Anterior cingulate cortex (tissue), 58 donors: Measurements from ENCODE around the gene ELMO3.

Experiments
- DNase-seq, 58 donors: peaks; one replicate each; lab custom pipeline; 2025; lab: John Stamatoyannopoulos, UW

ELMO3 gene

DNA sequence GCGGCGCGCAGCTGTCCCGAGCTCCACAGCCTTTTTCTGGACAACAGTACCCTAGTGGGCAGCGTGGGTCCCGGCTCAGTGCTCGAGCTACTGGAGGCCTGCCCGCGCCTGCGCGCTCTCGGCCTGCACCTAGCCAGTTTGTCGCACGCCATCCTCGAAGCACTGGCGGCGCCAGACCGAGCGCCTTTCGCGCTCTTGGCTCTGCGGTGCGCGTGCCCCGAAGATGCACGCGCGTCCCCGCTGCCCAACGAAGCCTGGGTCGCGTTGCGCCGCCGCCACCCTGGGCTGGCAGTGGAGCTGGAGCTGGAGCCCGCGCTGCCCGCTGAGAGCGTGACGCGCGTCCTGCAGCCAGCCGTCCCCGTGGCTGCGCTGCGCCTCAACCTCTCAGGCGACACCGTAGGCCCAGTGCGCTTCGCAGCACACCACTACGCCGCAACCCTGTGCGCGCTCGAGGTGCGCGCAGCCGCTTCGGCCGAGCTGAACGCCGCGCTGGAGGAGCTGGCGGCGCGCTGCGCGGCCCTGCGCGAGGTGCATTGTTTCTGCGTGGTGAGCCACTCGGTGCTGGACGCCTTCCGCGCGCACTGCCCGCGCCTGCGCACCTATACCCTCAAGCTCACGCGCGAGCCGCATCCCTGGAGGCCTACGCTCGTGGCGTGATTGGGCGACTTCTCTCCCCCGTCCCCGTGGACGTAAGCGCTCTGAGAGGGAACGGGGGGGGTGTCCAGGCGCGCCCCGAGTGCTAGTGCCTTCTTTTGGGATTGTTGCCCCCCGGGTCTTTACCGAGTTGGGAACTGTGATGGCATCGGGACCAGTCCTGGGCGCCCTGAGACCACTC lies 35.5 kb upstream of the ELMO3 start:
- peak; percentile 26 to 92 (median 79) for DNase-seq

DNA sequence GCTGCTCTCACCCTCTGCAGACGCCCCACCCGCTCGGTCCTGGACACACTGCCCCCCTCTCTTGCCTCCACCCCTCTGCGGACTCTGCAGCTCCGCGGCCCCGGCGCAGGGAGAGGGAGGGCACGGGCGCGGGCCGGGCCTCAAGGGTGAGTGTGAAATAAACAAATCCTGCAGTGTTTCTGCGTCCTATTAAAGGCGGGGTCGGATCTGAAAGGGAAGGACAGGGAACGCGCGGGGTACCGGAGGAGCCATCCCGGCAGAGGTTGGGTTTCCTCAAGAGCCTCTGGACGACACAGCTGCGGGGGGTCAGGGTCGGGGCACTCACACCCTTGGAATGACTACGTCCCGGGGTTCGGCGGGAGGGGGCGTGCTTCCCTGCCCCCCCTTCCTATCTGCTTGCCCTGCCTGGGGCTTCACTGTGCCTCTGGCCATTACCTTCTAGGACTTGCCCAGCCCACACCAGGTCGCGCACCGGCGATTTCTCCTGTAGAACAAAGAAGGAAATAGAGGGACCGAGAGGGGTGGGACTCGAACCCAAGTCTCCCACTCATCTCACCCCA lies 34.9 kb upstream of the ELMO3 start:
- peak in 13 of 58 donors; percentile 46 to 78 (median 69) for DNase-seq

DNA sequence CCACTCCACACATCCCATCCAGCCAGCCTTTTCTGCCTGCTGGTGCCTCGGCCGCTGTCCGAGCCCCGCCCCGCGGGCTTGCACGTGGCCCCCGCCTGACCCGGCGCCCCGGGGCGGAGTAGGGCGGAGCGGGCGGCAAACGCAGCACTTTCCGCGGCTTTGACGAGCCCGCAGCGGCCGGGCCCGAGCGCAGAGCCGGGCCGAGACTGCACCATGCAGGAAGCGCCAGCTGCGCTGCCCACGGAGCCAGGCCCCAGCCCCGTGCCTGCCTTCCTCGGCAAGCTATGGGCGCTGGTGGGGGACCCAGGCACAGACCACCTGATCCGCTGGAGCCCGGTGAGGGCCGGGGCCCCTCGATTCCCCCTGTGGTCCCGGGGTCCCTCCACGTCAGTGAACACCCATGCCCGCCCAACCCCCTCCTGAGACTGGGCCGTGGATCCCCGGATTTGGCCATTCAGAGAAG lies 34.3 kb upstream of the ELMO3 start, which contains the start of gene HSF4:
HSF4 (plus strand) TSS at position 147 of the 463 bp plus-strand sequence; CDS start at position 214, 67 bp downstream.
- DNase-seq = peak in 42 of 58 donors; percentile 18 to 79 (median 58)

DNA sequence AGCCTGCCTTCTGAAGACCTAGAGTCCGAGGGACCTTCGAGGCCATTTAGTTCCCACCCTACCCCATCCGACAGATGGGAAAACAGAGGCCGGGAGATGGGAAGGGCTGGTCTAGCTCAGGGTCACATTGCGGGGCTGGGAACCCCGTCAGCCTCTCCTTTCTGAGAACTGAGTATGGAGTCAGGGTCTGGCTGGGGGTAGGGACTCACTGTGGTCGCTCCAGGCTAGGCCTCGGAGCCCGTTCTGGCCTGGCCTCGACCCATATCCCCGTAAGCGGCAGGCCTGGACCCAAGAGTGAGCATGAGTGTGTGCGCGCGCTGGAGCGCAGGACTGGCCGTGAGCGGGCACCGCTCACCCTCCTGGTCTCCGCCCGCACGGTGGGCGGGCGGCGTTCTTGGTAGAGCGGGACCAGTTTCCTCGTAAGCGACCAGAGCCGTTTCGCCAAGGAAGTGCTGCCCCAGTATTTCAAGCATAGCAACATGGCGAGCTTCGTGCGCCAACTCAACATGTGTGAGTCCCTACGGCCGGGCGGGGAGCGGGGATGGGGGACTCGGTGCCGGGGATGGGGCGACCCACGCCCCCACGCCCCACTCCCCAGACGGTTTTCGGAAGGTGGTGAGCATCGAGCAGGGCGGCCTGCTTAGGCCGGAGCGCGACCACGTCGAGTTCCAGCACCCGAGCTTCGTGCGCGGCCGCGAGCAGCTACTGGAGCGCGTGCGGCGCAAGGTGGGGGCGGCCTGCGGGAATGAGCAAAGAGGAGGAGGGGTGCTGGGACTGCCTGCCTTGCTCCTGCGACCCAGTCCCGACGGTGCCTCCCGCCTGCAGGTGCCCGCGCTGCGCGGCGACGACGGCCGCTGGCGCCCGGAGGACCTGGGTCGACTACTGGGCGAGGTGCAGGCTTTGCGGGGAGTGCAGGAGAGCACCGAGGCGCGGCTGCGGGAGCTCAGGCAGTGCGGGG lies 33.5 kb upstream of the ELMO3 start:
- no peak for DNase-seq

DNA sequence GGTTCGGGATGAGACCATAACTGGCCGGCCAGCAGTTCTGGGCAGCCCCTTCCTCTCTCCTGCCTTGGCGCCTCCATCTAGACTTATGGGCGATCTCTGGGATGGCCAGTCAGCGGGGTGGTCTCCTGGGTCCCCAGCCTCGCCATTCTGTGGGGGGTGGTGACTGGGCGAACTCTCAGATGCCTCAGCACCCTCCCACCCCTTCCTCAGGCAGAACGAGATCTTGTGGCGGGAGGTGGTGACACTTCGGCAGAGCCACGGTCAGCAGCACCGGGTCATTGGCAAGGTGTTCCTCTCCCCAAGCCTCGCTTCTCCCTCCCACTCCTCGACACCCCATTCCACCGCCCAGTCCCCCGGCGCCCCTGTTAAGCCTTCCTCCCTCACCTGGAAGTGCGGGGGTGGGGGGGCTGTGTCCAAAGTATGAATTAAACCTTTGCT lies 32.8 kb upstream of the ELMO3 start:
- no peak for DNase-seq

DNA sequence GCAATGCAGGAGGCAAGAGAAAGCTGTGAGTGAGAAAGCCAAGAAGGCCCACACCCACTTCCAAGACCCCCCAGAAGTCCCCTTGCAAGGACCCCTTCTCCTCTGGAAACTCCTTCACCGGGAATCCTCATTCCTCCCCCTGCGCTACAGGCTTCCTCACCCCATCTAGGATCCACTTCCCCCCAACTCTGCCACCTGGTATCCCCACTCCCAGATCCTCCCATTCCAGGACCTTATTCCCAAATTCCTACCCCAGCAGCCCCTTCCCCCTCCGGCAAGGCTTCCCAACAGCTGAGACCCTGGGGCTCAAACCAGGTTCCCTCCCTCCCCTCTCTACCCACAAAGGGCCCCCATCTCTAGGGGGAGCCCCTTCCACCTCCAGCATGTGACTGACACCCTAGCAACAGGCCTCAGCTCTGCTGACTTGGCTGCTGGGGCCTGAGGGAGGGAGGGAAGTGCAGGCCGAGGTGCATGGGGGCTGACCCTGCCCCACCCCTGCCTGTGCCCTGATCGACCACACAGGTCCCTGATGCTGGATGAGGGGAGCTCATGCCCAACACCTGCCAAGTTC lies 32.2 kb upstream of the ELMO3 start:
- no peak for DNase-seq

DNA sequence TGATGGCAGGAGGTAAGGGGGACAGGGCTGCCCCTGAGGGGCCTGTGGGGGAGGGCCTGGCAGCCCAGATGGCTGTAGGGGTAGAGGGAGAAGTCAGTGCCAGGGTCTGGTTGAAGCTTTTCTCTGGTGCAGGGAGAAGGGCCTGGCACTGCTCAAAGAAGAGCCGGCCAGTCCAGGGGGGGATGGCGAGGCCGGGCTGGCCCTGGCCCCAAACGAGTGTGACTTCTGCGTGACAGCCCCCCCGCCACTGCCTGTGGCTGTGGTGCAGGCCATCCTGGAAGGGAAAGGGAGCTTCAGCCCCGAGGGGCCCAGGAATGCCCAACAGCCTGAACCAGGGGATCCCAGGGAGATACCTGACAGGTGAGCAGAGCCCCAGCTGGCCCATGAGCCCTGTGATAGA lies 31.3 kb upstream of the ELMO3 start:
- DNase-seq = no peak

DNA sequence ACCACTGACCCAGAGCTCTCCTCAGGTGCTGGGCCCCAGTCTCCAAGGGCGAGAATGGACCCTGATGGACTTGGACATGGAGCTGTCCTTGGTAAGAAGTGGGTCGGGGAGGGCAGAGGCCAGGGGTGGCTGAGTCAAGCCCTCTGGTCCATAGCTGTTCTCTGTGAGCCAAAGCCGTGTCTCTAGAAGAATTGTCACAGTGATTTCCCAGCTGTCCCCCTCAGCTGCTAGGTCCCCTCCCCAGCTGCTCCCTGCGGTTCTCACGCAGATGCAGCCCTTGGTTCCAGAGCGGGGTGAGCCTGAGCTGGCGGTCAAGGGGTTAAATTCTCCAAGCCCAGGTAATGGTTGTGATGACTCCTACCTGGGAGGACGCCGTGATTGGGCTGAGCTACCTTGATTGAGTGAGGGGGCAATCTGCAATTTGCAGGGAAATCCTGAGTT lies 29.9 kb upstream of the ELMO3 start:
- peak in 1 of 58 donors; percentile 26 for DNase-seq

DNA sequence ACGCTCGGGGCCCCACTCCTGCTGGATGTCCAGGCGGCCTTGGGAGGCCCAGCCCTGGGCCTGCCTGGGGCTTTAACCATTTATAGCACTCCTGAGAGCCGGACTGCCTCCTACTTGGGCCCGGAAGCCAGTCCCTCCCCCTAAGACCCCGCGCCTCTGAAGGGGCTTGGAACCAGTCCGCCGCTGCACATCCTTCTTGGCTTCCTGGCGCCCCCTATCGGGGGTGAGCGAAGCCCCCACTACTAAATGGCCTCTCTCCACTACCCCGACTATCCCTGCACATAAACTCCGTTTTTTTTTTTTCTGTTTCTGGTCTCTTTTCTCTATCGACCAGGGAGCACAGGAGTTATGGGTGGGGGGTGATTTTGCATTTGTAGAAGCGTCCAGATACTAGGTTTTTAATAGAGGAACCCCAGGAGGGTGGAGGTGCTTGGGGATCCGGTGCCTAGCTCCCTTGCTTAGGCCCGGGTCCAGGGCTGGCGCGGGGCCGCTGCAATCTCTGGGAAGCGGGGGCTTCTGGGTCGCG lies 29.2 kb upstream of the ELMO3 start:
- peak in 5 of 58 donors; percentile 13 to 46 (median 21) for DNase-seq

DNA sequence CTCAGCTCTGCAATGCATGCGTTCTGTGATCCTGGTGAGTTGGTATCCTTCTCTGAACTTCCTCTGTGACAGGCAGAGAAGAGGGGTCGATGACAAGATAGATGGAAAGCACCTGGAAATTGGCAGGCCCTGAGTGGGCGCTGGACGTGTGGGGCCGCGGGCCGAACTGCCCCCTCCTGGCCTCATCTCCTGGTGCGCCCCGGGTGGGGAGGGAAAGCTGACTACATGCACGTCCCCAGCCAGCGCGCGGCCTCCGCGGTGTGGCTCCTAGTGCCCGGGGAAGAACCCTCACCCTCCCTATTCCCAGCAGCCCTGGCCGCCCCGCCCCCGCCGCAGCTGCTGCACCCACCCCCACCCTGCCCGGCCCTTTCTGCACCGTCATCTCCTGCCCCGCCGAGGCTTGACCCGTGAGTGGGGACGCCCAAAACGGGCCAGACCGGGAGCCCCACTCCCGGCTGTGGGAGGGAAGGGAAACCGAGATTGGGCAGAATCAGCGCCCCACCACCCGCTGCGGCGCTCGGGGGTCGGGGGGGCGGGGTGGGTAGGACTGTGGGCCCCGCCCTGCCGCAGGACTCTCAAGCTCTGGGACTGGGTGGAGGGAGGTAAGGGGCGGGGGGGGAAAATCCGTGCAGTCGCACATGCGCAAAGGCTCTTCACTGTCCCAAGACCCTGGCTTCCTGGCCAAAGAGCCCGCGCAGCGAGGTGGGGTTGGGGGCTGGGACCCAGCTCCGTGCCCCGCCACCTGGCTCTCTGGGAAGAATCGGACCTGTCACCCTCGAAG lies 28.6 kb upstream of the ELMO3 start, which contains the start of gene NOL3:
NOL3 (plus strand) TSS at position 371 of the 781 bp plus-strand sequence.
- peak in 46 of 58 donors; percentile 12 to 84 (median 44) for DNase-seq

DNA sequence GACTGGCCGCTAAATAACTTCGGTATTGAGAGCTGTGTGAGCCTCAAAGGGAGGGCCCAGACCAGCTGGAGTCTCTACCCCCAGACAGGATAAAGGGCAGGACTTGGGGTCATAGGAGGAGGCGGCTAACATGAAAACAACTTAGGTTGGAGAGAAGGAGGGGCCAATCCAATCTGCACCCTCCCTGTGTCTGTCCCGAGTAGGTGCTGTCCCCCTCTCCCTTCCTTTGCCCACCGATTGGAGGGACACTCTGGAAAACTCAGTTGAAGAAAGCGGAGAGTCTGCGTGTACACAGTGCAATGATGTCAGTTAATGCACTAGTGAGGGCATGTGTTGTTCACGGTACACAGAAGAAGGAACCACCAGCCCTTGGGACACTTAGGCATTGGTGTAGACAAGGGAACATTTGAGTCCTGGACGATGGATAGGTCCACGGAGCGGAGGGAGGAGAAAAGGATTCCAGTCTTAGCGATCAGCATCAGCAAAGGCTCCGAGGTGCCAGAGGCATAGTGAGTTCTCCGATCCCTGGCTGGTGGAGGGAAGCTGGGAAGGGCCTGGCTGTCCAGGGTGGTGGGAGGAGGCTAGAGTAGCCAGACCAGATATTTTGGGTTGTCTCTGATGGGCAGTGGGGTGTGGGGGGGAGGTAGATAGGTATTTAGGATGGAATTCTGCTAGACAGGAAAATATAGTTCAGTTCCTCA lies 27.8 kb upstream of the ELMO3 start:
- peak in 1 of 58 donors; percentile 29 for DNase-seq

DNA sequence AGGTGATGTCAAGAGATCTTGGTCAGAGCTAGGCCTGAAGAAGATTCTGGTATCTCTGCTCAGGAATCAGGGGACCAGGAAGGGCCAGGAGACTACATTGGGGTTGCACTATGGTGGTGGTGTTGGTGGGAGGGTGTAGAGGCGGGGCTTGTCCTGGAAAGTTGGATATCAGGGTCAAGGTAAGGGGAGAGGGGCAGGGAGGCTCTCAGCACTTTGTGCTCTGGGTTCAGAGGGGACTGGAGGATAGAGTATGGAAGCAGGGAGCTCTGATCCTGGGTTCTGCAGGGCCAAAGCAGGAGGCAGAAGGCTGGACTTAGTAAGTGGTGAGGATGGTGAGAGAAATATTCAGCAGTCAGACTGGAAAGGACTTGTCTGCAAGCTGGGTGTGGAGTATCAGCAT lies 25.6 kb upstream of the ELMO3 start:
- no peak for DNase-seq

DNA sequence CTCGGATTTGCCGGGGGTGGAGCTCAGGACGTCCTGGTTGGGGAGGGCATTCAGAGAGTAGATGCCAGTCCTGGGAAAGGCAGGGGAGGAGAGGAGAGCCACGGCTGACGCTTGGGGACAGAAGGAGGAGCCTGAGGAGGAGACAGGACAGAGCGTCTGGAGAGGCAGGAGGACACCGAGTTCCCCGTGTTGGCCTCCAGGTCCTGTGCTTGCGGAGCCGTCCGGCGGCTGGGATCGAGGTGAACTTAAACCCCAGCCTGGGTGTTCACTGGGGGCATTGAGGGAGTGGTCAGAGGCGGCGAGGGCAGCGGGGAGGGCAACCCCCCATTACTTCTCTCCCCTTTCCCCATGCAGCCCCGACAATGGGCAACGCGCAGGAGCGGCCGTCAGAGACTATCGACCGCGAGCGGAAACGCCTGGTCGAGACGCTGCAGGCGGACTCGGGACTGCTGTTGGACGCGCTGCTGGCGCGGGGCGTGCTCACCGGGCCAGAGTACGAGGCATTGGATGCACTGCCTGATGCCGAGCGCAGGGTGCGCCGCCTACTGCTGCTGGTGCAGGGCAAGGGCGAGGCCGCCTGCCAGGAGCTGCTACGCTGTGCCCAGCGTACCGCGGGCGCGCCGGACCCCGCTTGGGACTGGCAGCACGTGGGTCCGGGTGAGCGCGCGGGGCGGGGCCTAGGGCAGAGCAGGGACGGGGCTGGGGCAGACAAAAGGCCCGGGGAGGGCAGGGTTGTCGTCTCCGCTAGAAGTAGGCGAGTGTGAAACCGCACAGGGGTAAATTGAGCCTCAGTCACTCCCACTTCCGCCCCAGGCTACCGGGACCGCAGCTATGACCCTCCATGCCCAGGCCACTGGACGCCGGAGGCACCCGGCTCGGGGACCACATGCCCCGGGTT lies 24.9 kb upstream of the ELMO3 start:
- peak in 55 of 58 donors; percentile 28 to 89 (median 75) for DNase-seq

DNA sequence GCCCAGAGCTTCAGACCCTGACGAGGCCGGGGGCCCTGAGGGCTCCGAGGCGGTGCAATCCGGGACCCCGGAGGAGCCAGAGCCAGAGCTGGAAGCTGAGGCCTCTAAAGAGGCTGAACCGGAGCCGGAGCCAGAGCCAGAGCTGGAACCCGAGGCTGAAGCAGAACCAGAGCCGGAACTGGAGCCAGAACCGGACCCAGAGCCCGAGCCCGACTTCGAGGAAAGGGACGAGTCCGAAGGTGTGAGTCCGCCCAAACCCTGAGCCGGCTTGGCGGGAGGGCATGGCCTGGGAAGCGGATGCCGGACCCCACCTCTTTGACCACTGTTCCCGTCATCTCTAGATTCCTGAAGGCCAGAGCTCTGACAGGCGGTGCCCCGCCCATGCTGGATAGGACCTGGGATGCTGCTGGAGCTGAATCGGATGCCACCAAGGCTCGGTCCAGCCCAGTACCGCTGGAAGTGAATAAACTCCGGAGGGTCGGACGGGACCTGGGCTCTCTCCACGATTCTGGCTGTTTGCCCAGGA lies 24.2 kb upstream of the ELMO3 start:
- DNase-seq = peak in 2 of 58 donors; percentile 35

DNA sequence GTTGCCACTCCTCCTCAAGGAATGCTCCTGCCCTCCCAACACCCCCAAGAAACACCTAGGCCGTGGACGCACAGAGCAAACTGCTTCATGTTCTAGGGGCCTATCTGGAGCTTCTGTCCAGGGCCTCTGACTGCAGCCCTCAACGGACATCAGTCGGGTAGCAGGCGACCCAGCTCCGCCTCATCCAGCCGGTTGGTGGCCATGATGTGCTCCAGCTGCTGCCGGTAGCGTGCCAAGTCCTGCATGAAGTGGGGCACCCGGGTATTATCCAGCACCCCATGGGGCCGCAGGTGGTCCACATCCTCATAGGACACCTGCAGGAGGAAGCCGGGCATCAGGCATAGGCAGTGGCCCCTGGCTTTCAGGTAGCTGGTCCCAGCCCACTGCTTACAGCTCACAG lies 22.3 kb upstream of the ELMO3 start:
- no peak for DNase-seq

DNA sequence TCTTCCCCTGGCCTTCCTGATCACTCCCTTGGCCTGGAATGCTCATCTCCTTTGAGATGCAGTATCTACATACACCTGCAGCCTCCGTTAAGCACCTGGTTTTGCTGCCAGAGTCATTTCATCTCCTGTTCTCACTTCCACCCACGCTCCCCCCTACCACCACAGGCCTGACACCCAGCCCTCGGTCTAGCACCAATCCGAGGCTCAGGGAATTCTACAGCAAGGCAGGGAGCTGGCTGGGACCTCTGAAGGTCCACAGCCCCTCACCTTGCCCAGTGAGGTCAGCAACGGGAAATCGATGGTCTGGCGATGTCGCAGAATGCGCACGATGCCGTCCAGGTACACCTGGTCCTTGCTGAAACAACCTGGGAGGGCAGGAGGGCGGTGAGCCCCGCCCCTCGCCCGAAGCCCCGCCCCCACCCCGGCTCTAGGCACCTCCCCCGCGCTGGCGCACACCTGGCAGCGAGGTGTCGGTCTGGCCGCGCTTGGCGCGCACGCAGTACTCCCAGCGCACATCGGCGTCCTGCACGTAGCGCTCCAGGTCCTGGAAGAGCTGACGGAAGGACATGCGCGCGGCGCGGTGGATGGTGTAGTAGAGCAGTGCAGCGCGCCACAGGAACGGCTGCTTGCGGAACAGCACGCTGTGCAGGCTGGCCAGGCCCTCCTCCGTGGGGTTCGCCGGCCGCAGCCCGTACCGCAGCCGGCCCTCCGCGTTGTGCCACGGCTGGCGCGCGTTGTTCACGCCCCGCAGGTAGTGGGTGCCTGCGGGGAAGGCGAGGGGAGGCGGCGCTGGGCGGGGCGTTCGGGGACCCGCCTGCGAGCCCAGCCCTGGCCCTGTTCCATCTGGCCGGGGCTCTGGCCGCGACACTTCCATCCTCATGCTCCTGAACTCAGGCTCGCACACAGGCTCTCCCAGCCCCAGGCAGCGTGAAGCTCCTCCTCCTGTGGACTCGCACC lies 20.9 kb upstream of the ELMO3 start:
- DNase-seq = peak in 27 of 58 donors; percentile 16 to 61 (median 41)
